HepG2 (cell line): Measurements from ENCODE around the gene DPYD. TPM values are rescaled to one million over a fixed set of nuclear protein-coding genes. Genes with fewer than 3 reads are reported as not detected.

Experiments used
- ATAC-seq: fragments of 200-7000 bp; cut with Tn5 transposase; 3 replicates; pipeline ENCODE4 v1.9.1; 2020; ENCODE audit warnings: mild to moderate bottlenecking, moderate library complexity
- BruUV-seq: library from RNA; stranded (reverse); fragments of 400-500 nt; replicated peaks from 2 replicates; lab custom pipeline; 2021; lab: Mats Ljungman, UMichigan
- CTCF ChIA-PET: fragments of 300-600 bp; formaldehyde crosslinking; extraction: SDS; loops from one replicate; lab custom pipeline; 2021; ENCODE audit warnings: low total read pairs, inconsistent platforms, low intra/inter-chr PET ratio; lab: Yijun Ruan, JAX
- POLR2A ChIA-PET: fragments of 350-600 bp; sonication (Branson Sonifier 250); formaldehyde crosslinking; loops from one replicate; lab custom pipeline; 2020; ENCODE audit warnings: antibody characterized with exemption, inconsistent platforms; lab: Yijun Ruan, JAX
- DNase-seq: peaks from one replicate; pipeline ENCODE4 v3.0.0-alpha.2; 2015; ENCODE audit warnings: low spot score
- FAIRE-seq: peaks from 3 replicates; lab custom pipeline; 2011; peaks lifted over from hg19 to GRCh38; lab: Jason Lieb, UNC
- H2AFZ ChIP-seq: one replicate; pipeline ENCODE4 v1.6.1; 2011; ENCODE audit warnings: low read length, inconsistent platforms
- H3K27ac ChIP-seq: fragments of 300-600 bp; 3 replicates; pipeline ENCODE4 v1.8.0; 2011; ENCODE audit warnings: mixed run types, mild to moderate bottlenecking, mixed read lengths, low read length, inconsistent platforms; ENCODE audit not compliant: insufficient read depth; ENCODE audit errors: extremely low read length
- H3K27me3 ChIP-seq, 2 experiments: fragments of 200-600 bp in 1 of 2; 2 replicates in 1 of 2; 3 replicates in 1 of 2; pipeline versions ENCODE4 v1.6.0 to v1.8.0; 2011; ENCODE audit warnings: low read length in 2 of 2, mild to moderate bottlenecking in 2 of 2, moderate library complexity in 2 of 2, inconsistent platforms in 1 of 2; ENCODE audit not compliant: insufficient read depth in 2 of 2, control insufficient read depth in 1 of 2
- H3K36me3 ChIP-seq, 2 experiments: fragments of 200-600 bp in 1 of 2; replicated peaks in 1 of 2; 2 replicates in 1 of 2; 3 replicates in 1 of 2; pipeline versions ENCODE4 v1.5.1 to v1.8.0; 2011; ENCODE audit warnings: low read length in 2 of 2, inconsistent platforms in 1 of 2; ENCODE audit not compliant: insufficient read depth in 2 of 2, control insufficient read depth in 1 of 2
- H3K4me1 ChIP-seq: 2 replicates; pipeline ENCODE4 v1.5.1; 2012; ENCODE audit warnings: low read length, inconsistent platforms; ENCODE audit not compliant: insufficient read depth
- H3K4me2 ChIP-seq: 2 replicates; pipeline ENCODE4 v1.6.0; 2011; ENCODE audit warnings: low read depth, low read length, inconsistent platforms
- H3K4me3 ChIP-seq, 3 experiments: fragments of 200-600 bp in 1 of 3; sonication (generic), shearing (Covaris generic) in 1 of 3; replicated peaks in 1 of 3; 2 replicates each; pipeline ENCODE4 v1.5.1; 2011 to 2016; ENCODE audit warnings: low read length in 3 of 3, inconsistent platforms in 2 of 3, low read depth in 2 of 3, mild to moderate bottlenecking in 2 of 3, control low read depth in 1 of 3, mixed read lengths in 1 of 3; ENCODE audit not compliant: insufficient read depth in 1 of 3
- H3K79me2 ChIP-seq: one replicate; pipeline ENCODE4 v1.6.1; 2011; ENCODE audit warnings: low read length, inconsistent platforms; ENCODE audit not compliant: insufficient read depth
- H3K9ac ChIP-seq: 2 replicates; pipeline ENCODE4 v1.6.0; 2011; ENCODE audit warnings: mild to moderate bottlenecking, low read depth, low read length, inconsistent platforms; ENCODE audit not compliant: insufficient read depth
- H3K9me3 ChIP-seq: 2 replicates; pipeline ENCODE4 v1.5.1; 2012; ENCODE audit warnings: mild to moderate bottlenecking, low read length
- H4K20me1 ChIP-seq: 2 replicates; pipeline ENCODE4 v1.6.0; 2011; ENCODE audit warnings: inconsistent platforms, mild to moderate bottlenecking, low read length, moderate library complexity; ENCODE audit not compliant: insufficient read depth
- ATM ChIP-seq: fragments of 450-650 bp; IDR thresholded peaks from 2 replicates; pipeline ENCODE4 v1.7.1; 2017; ENCODE audit warnings: mild to moderate bottlenecking, borderline replicate concordance
- BORCS8-MEF2B ChIP-seq: sonication (generic); formaldehyde crosslinking; IDR thresholded peaks from 2 replicates; pipeline ENCODE4 v1.8.0; 2022; ENCODE audit warnings: mild to moderate bottlenecking, missing genetic modification reagents
- JUN ChIP-seq: sonication (generic); formaldehyde crosslinking; IDR thresholded peaks from 2 replicates; pipeline ENCODE4 v1.4.0; 2020; ENCODE audit warnings: mild to moderate bottlenecking, missing genetic modification reagents
- MYC ChIP-seq: sonication (generic); formaldehyde crosslinking; IDR thresholded peaks from 2 replicates; pipeline ENCODE4 v1.9.0; 2021; ENCODE audit warnings: missing genetic modification reagents, borderline replicate concordance
- MYNN ChIP-seq: sonication (generic); formaldehyde crosslinking; IDR thresholded peaks from 2 replicates; pipeline ENCODE4 v1.4.0; 2020; ENCODE audit warnings: mild to moderate bottlenecking, low read depth, missing genetic modification reagents
- RXRB ChIP-seq: IDR thresholded peaks from 2 replicates; pipeline ENCODE4 v1.6.1; 2016; ENCODE audit warnings: borderline replicate concordance, missing genetic modification reagents, missing compliant biosample characterization
- SOX13 ChIP-seq, 3 experiments: fragments of 450-650 bp in 1 of 3; sonication (generic) in 1 of 3; formaldehyde crosslinking in 1 of 3; IDR thresholded peaks in 2 of 3; conservative IDR thresholded peaks in 1 of 3; 2 replicates each; pipeline versions ENCODE4 v1.5.0 to v1.6.1; 2016 to 2020; ENCODE audit warnings: antibody characterized with exemption in 1 of 3, mild to moderate bottlenecking in 1 of 3, missing compliant biosample characterization in 1 of 3, missing genetic modification reagents in 1 of 3, moderate library complexity in 1 of 3
- WIZ ChIP-seq: sonication (generic); formaldehyde crosslinking; IDR thresholded peaks from 2 replicates; pipeline ENCODE4 v1.5.1; 2020; ENCODE audit warnings: mild to moderate bottlenecking, missing genetic modification reagents
- ZBTB39 ChIP-seq: sonication (generic); formaldehyde crosslinking; IDR thresholded peaks from 2 replicates; pipeline ENCODE4 v1.5.0; 2020; ENCODE audit warnings: missing genetic modification reagents
- ZBTB42 ChIP-seq: sonication (generic); formaldehyde crosslinking; IDR thresholded peaks from 2 replicates; pipeline ENCODE4 v1.5.0; 2020; ENCODE audit warnings: mild to moderate bottlenecking, missing genetic modification reagents
- ZNF510 ChIP-seq: sonication (generic); formaldehyde crosslinking; IDR thresholded peaks from 2 replicates; pipeline ENCODE4 v1.4.0; 2020; ENCODE audit warnings: low read depth, mild to moderate bottlenecking, missing genetic modification reagents
- ZNF557 ChIP-seq: sonication (generic); formaldehyde crosslinking; IDR thresholded peaks from 2 replicates; pipeline ENCODE4 v1.4.0; 2020; ENCODE audit warnings: missing genetic modification reagents
- ZNF562 ChIP-seq: sonication (generic); formaldehyde crosslinking; IDR thresholded peaks from 2 replicates; pipeline ENCODE4 v1.8.0; 2022; ENCODE audit warnings: missing genetic modification reagents, borderline replicate concordance
- ZNF7 ChIP-seq: IDR thresholded peaks from 2 replicates; pipeline ENCODE4 v1.6.1; 2016; ENCODE audit warnings: missing biosample characterization, missing genetic modification reagents
- WGBS: methylation state at CpG from one replicate; pipeline ENCODE4 v1.1.6; 2017; ENCODE audit warnings: low lambda C conversion rate; 5-methylcytosine and 5-hydroxymethylcytosine counted together
- in situ Hi-C: cut with HindIII; loops from 2 replicates; pipeline ENCODE4 v1.10.0; 2017; ENCODE audit warnings: low pct_unique_long_range_greater_than_20kb; ENCODE audit not compliant: extremely low pct_ligation_motif_present
- intact Hi-C: fragments of 100-400 bp; cut with micrococcal nuclease; formaldehyde crosslinking; loops from one replicate; pipeline ENCODE4 v1.10.0; 2022; ENCODE audit not compliant: unreplicated experiment
- polyA plus RNA-seq, 8 experiments: library from polyadenylated mRNA; depleted of rRNA in 3 of 8; stranded (reverse) in 7 of 8; unstranded in 1 of 8; fragments of >200 nt; fragmentation: Illumina TruSeq in 4 of 8; extraction: Trizol in 4 of 8; gene quantifications; 2 replicates each; pipeline versions ENCODE4 v1.2.1 to v1.2.3, GENCODE V29; 2011 to 2016; ENCODE audit warnings: low read depth in 4 of 8, missing spikeins in 1 of 8, mixed read lengths in 1 of 8; ENCODE audit not compliant: insufficient read depth in 1 of 8
- total RNA-seq, 5 experiments: library from RNA; depleted of rRNA; stranded (reverse); fragments of >200 nt; fragmentation: Illumina TruSeq; extraction: Trizol; gene quantifications; 2 replicates each; pipeline ENCODE4 v1.2.3, GENCODE V29; 2016; ENCODE audit warnings: low read depth in 1 of 5
- TF ChIP-seq, protein P1 (sequence below): IDR thresholded peaks from 2 replicates; pipeline ENCODE4 v1.6.1; 2016
- TF ChIP-seq, protein P2 (sequence below): sonication (generic); formaldehyde crosslinking; IDR thresholded peaks from 2 replicates; pipeline ENCODE4 v1.4.0; 2020; ENCODE audit warnings: missing genetic modification reagents

The DPYD gene
- total and polyA plus RNA-seq, 2 of the 13 experiments (the other 11 are each of a cell fraction or from before 2014, with no cell fraction given), result 1.3 to 3.4 TPM

GRCh38 chr1:97588772-97589171 lies 332.1 kb downstream of the DPYD start:
- ChIA-PET POLR2A (no interaction called here), CTCF (no interaction called here)
- no peak overlapping the region for H2AFZ ChIP-seq
- FAIRE-seq (no peak), ATAC-seq (no peak)
- H3K36me3 ChIP-seq, result no peaks in the 10 kb centered on the region
- no peaks in the 10 kb centered on the region for H3K27me3 ChIP-seq
- H3K27ac ChIP-seq, result no peak overlapping the region
- in situ Hi-C loops, result no loop called here
- no peak overlapping the region for H3K9ac ChIP-seq
- intact Hi-C loops, result no loop called here
- H3K9me3 ChIP-seq, result no peaks in the 10 kb centered on the region
- H3K4me3 ChIP-seq, result no peak overlapping the region
- H3K4me2 ChIP-seq, result no peak overlapping the region
- H4K20me1 ChIP-seq, result no peaks in the 10 kb centered on the region
- TF ChIP-seq, protein P1, sequence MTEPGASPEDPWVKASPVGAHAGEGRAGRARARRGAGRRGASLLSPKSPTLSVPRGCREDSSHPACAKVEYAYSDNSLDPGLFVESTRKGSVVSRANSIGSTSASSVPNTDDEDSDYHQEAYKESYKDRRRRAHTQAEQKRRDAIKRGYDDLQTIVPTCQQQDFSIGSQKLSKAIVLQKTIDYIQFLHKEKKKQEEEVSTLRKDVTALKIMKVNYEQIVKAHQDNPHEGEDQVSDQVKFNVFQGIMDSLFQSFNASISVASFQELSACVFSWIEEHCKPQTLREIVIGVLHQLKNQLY (CRISPR knock-in tag), result no peak
- TF ChIP-seq MYC (CRISPR knock-in tag), result no peak
- TF ChIP-seq, all 625 proteins: peak for 0
- no TSS peak for BruUV-seq
- no peak for DNase-seq
- Histone ChIP-seq H3K4me1 (no peaks in the 10 kb centered on the region), H3K79me2 (no peaks in the 10 kb centered on the region)

DNA sequence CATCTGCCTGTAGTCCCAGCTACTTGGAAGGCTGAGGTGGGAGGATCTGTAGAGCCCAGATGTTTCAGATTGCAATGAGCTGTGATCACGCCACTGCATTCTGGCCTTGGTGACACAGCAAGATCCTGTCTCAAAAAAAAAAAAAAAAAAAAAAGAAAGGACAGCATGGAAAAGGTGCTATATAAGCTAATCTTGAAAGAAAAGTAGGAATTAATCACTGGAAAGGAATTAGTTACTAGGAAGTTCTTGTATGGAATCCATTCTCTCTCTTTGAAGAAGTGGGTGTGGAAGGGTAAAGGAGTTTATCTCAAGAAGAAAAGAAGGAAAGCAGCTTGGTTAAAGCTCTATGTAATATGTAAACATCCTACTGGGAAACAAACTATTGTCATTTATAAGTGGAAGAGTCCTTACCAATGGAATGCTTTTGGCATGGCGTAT lies 339.2 kb downstream of the DPYD start:
- Histone ChIP-seq H3K27me3 (no peaks in the 10 kb centered on the region), H2AFZ (no peak overlapping the region), H3K4me2 (no peak overlapping the region), H3K4me3 (no peak overlapping the region), H3K9me3 (no peaks in the 10 kb centered on the region), H3K36me3 (no peaks in the 10 kb centered on the region), H3K4me1 (no peaks in the 10 kb centered on the region), H4K20me1 (no peaks in the 10 kb centered on the region), H3K9ac (no peak overlapping the region), H3K27ac (no peak overlapping the region), H3K79me2 (no peaks in the 10 kb centered on the region)
- no peak for DNase-seq
- no peak for FAIRE-seq
- ChIA-PET POLR2A (no interaction called here), CTCF (no interaction called here)
- no peak for ATAC-seq
- intact Hi-C loops, result no loop called here
- in situ Hi-C loops, result no loop called here
- no TSS peak for BruUV-seq
- WGBS, result 85% methylated on average over 2 of the region's 2 CpGs
- TF ChIP-seq ZBTB42 (no peak), ZNF7 (CRISPR knock-in tag) (no peak), ZNF557 (CRISPR knock-in tag) (no peak), ZNF562 (CRISPR knock-in tag) (no peak), ZBTB39 (no peak), ATM (no peak), RXRB (CRISPR knock-in tag) (no peak), JUN (CRISPR knock-in tag) (no peak), SOX13 (IDR thresholded peaks at IDR 0.05) (no peak), SOX13 (CRISPR knock-in tag; conservative IDR thresholded peaks at IDR 0.05 in 1 of 2, IDR thresholded peaks at IDR 0.05 in 1 of 2) (no peak), WIZ (CRISPR knock-in tag) (no peak), ZNF510 (no peak), MYNN (CRISPR knock-in tag) (no peak), BORCS8-MEF2B (CRISPR knock-in tag) (no peak)
- TF ChIP-seq, protein P2, sequence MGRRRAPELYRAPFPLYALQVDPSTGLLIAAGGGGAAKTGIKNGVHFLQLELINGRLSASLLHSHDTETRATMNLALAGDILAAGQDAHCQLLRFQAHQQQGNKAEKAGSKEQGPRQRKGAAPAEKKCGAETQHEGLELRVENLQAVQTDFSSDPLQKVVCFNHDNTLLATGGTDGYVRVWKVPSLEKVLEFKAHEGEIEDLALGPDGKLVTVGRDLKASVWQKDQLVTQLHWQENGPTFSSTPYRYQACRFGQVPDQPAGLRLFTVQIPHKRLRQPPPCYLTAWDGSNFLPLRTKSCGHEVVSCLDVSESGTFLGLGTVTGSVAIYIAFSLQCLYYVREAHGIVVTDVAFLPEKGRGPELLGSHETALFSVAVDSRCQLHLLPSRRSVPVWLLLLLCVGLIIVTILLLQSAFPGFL, result no peak
